Measurements from ENCODE around the gene RHOH.
A peak's percentile ranks its signal among the peaks of the same experiment; 100 is the strongest.
"Not testable (repeated sequence)": the region's sequence is repeated elsewhere in the genome, so short reads cannot be mapped to it uniquely, and the experiment has no call there.

RHOH gene, protein sequence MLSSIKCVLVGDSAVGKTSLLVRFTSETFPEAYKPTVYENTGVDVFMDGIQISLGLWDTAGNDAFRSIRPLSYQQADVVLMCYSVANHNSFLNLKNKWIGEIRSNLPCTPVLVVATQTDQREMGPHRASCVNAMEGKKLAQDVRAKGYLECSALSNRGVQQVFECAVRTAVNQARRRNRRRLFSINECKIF

DNA sequence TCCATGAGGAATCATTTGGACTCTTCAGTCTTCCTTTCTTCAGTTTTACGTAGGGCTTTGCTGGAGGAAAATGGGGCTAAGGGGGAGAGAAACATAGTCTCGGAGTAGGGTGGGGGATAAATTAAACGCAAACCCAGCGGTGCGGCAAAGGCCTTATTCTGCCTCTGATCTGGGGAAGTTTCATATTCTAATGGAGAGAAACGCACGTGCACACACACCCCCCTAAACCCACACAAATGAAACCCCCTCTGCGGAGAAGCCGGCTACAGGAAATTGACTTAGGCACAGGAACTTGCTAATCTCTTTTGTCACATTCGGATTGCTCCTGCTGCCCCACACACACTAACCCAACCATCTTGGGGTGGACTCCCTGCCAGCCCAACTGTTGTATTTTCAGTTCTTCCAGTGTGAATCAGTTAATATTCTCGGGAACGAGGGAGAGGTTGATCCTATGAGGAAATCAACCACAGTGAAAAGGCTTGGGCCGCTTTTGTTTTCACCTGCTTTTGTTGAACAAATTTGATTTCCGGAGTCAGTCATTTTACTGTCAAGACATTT, at the start of gene RHOH:
TSS of gene RHOH (plus strand) at position 308 of the 558 bp plus-strand sequence. CDS start 46,356 bp downstream, outside the sequence.
- DNase-seq, result no peak

DNA sequence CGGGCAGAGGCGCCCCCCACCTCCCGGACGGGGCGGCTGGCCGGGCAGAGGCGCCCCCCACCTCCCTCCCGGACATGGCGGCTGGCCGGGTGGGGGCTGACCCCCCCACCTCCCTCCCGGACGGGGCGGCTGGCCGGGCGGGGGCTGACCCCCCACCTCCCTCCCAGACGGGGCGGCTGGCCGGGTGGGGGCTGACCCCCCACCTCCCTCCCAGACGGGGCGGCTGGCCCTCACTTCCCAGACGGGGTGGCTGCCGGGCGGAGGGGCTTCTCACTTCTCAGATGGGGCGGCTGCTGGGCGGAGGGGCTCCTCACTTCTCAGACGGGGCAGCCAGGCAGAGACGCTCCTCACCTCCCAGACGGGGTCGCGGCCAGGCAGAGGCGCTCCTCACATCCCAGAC, 49.3 kb upstream of the RHOH start:
- not testable (repeated sequence) for DNase-seq

DNA sequence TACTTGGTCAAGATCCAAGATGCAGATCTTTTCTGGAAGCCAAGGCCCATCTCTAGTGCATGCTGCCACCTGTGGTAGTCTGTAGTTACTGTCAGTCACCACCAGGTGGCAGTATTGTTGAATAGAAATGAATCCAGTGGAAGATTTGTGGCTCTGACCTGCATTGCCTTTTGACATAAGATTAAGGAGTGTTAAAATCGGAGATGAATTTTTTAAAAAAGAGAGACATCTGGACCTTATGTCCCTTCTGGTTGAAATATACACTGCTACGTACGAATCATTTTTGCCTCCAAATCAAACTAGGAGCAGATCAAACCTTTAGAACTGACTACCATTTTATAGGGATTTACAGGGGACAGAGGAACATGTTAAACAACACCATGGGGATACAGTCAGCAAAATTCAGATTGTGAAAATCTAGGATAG, 46.9 kb upstream of the RHOH start:
- DNase-seq, result peak in 16 of 56 donors; percentile 0 to 58 (median 4)

DNA sequence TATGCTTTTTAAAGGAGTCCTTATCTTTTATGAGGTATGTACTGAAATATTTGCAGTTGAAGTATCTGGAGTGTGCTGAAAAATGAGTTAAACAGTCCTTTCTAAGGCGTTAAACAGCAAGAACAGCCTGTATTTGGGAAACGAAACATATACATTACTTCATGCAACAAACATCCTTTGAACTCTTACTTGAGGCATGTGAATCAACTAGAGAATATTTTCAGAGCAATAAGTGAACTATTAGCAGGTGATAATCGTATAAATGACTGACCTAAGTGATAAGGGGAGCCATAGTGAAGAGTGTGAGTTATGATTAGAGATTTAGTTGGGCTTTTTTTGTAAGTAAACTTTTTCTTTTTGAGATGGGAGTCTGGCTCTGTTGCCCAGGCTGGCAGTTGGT, 45.9 kb upstream of the RHOH start:
- no peak for DNase-seq

DNA sequence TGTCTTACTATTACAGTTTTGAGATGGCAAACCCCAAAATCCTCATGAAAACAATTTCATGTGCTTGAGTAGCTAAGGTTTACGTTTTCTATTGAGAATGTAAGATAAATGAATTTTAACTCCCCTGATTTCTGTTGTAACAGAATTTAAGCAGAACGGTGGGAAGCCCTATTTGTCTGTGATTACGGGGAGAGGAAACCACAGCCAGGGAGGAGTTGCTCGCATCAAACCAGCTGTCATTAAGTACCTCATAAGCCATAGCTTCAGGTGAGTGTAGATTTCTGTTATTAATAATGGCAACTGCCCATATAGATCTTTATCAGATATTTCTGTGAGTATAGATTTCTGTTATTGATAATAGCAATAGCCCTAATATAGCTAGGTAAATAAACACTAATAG, 44.2 kb upstream of the RHOH start:
- no peak for DNase-seq

DNA sequence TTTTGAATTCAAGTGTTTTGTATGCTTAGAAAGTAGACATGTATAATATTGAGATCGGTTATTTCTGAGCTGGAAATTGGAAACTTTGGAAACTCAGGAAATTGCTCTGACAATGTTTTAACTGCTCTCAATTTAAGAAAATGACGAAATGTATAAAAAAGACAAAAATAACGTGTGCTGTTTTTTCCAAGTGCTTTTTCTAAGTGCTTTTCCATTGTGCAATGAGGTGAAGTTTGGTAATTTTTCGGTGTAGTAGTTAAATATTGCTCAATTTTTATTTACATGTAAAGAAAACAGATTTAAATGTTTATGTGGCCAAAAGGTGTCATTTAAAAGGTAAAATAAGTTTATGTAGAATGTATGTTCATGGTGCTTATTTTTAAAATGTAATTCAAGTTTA, 39.4 kb upstream of the RHOH start:
- DNase-seq, result no peak

DNA sequence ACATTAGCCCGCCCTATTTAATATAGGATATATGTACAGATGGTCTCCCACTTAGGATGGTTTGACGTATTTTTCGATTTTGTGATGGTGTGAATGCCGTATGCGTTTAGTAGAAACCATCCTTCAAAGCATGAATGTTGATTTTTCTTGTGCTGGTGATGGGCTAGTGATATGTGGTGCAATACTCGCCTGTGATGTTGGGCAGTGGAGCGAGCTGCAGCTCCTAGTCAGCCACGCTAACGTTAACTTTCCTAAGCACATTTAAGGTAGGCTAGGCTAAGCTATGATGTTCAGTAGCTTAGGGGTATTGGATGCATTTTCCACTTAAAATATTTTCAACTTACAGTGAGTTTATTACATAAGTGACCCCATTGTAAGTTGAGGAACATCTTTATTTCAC, 36.6 kb upstream of the RHOH start:
- DNase-seq, result no peak

DNA sequence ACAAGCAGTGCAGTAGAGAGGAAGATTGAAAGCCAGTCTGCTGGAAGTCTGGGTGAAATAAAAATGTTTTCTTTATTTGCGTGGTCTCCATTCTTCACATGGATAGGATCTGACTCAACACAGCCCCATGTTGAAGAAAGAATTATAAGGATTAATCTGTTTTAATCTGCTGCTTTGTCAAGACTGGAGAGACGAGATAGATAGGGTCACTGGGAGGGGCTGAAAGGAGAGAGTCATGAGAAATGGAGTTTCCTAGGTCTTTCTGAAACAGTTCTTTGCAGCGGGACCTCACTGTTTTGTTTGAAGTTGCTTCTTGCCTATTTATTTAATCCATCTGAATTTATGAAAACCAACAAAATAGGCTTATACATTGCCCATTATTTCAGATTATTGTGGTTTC, 32.4 kb upstream of the RHOH start:
- DNase-seq, result no peak

DNA sequence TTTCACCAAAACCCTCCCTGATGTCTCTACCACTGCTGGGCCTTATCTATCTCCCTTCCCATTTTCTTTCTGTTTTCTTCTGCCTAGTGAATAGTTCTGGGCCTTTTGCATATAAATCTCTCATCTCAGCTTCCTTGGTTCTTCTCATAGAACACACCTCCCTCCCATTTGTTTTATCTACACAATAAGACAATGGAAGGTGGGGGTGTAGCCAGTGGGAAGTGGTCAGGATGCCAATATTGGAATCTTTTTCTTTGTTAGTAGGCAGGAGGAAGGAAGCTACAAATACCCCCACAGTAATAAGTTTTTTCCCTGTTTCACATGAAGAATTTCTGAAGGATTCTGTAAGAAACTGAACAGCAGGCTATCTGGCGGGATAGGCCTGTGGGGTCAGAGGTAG, 30.9 kb upstream of the RHOH start:
- no peak for DNase-seq

DNA sequence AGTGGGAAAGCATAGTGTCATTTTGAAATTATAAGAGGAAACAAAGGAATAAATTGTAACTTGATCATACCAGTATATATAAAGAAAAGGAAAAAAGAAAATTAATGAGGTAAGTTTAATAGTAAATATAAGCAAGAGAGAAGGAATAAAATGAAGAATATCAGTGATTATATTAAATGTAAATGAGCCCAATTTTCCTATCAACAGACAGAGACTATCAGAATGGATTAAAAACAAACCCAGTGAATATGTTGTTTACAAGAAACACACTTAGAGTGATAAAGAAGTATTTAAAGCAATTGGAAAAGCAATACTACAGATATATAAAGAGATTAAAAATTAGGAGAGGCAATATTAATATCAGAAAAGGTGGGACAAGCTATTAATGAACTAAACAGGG, 28.8 kb upstream of the RHOH start:
- DNase-seq, result no peak

DNA sequence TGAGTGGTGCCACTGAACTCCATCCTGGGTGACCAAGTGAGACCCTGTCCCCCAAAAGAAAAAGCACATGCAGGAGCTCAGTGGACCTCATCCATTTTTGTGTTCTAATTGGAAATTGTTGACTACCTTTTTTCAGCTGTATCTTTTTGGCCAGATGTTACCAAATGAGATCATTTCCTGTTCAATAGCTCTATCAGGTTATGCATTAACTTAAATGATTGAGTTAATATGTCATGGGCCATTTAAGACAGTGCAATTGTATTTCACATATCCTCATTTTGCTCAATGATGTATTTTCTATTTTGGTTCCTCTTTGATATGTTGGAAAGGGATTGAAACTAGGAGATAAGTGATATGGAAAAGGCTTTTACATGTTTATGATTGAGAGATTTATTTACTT, 26.2 kb upstream of the RHOH start:
- no peak for DNase-seq

DNA sequence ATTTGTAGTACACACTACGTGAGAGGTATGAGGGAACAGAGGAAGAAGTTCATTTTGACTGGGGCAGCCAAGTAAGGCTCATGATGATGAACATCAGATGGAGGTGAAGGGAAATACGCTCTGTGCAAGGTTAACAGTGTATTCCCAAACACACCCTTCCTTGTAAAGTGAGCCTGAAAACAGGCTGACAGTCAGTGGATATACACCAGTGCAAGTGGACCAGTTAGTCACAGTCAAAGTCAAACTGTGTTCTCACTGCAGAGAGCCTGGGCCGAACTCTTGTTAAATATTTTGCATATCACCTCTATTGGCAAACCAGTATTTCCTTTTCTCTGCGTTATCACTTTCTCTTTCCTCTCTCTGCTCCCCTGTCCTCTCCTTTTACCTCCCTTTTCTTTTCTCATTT, 23.4 kb upstream of the RHOH start:
- DNase-seq, result no peak

DNA sequence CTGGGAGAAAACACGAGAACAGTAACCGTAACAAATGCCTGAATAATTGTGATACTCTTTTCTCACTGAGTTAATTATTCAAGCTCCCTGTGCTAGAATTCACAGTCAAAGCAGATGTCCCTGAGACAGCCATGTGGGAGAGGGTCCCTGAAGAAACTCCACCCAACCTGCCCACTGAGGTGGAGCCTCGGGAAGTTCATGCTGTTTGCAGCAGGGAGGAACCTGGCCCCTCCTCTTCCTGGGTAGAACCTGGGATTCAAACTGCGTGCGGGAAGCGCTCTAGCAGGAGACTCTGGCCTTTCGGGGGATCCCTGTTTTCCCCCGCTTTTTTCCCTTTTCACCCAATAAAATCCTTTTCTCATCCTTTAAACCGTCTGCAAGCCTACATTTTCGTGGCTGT, 20.2 kb upstream of the RHOH start:
- no peak for DNase-seq

DNA sequence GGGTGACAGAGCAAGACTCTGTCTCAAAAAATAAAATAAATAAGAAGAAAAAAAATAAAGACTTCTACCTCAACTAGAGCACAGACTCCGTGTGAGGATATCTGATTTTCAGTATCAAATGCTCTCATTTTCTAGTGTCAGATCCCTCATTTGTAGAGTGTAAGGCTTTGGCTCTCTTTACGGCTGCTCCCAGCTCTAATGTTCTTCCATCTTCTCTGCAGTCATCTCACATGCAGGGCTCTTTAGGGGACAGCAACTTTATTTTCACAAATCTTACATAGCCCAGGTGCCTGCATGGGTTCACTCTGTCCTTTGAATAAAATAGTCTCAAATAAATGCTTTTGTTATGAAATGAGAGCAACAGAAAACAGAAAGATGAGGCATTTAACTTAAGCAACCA, 19.2 kb upstream of the RHOH start:
- DNase-seq, result no peak

DNA sequence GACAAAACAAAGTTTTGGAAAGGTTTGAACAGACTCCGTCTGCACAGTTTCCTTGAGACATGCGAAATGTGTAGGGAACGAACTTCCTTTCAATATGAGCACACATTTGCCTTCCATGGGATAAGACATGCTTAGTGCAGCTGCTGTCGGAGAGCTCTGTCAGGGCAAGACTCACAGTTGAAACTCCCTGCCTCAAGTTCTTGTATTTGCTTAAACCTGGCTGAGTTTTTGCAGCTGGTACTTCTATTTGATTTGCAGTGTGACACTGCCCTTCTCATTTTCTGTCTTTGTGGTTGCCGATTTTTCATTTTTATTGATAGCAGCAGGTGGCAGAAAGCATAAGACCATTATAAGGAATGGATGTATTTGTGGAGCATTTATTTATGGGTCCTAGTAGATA, 18.2 kb upstream of the RHOH start:
- DNase-seq, result no peak

DNA sequence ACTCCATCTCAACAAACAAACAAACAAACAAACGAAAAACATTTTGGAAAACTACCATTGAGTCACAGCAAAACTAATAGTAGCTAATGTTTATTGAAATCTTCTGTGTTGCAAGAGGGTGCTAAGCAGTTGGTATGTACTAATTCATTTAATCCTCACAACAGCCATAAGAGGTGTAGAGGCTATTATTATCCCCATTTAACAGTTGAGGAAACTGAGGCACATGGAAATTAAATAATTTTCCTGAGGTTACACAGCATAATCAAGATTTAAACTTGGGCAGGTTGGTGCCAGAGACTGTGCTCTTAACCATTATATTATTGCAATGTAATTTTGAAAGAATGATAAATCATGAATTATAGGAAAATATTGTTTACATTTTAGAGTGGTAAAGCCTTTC, 17.5 kb upstream of the RHOH start:
- no peak for DNase-seq

DNA sequence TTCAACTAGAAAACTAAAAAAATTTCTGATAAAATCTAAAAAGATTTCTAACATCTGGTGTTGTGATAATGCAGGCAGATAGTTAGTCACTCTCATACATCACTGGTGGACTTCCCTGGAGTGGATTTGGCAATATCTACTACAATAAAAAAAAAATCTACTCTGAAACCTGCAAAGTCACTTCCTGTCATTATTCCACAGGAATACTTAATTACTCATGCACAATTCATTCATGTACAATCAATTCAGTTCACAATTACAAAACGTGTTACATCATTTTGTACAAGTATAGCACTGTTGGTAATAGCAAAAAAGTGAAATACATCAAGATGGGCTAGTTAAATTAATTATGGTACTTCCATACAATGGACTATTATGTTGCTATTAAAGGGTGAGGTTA, 16.5 kb upstream of the RHOH start:
- DNase-seq, result no peak

DNA sequence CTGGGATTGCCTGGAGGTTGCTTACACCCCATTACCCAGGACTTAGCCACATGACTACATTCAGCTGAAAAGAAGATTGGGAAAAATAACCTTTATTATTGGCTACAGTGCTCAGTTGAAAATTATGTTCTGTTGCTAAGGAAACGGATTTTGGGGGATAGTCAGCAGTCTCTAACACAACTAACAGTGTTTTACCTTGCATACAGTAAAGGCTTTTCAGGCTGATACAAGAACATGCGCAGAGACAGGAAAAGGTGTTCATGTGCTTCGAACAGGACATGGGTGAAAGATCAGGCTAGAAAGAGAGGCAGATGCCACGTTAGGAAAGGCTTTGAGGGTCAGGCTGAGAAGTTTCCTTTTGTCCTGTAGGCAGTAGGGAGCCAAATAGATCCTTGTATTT, 14.8 kb upstream of the RHOH start:
- DNase-seq, result no peak

DNA sequence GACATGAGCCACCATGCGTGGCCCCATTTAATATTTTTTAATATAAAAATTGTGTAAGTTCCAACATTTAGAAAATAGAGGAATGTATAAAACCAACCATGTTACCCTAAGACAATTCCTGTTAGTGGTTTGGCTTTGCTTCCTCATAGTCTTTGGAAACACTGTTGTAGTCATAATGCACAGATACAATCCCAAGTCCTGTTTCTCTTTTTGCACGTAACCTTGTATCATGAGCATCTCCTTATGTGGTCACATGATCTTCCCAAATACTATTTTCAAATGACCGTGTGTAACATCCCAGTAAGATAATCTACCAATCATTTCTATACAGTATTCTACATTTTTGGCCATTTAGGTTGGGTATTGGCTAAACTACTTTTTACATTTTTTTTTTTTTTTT, 13.9 kb upstream of the RHOH start:
- no peak for DNase-seq

DNA sequence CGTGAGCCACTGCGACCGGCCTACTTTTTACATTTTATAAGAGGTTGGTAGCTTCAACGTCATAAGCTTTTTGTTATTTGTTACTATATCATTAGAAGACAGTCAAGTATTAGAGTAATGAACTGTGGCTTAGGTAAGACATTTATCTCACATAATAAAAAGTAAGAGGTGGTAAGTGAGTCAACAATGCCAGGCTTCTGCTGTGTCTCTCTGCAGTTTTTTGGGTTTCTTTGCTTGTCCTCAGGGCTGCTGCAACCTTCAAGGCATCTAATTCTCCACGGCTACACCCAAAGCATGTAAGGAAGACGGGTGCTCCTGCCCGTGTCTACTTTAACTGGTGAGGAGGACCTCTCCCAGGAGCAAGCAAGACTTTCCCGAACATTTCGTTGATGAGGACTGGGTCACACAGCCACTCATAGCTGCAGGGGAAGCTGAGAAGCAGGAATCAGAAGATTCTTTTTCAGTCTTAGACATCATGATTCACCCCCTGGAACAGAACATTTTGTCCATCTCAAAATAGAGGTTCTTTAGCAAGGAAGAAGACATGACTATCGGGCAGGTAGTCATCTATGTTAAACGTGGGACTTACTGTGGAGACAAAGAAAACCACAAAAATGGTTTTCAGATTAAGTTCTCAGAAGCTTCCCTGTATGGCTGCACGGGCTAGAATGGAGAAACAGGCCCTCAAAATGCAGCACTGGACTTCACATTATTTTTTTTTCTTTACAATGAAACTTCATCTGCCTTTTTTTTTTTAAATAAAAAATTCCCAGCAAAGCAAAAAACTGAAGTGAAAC, 13.0 kb upstream of the RHOH start:
- DNase-seq, result no peak

DNA sequence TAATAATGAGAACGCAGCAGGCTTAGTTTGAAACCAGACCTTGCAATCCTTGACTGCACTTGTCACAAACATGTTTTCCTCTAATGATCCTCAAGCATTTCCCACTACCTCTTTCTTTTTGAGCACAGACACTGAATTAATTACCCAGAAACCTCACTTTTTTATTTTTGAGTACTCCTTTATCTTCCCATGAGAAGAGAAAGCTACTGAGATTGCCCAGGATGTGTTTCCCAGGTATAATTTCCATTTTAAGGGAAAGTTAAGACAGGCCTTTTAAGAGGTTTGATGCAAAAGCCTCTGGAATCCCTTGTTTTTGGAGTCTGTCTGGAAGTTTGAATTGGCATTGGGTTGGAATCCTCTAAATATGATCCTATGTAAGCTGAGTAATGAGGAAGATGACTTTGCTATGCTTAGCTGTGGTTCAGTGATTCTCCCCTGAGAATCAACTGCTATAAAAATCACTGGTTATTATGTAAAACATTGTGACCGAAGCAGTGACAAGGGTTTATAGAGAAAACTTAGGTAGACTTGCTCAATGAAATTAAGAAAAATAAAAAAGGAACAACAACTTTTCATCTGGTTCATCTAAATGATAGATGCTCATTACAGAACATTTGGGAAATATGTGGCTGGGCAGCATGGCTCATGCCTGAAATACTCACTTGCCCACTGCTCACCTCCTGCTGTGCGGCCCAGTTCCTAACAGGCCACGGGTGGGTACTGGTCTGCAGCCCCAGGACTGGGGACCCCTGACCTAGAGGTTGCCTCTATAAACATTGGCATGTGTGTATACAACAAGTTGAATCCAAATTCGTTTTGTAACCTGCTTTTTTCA, 10.8 kb upstream of the RHOH start:
- DNase-seq, result no peak

DNA sequence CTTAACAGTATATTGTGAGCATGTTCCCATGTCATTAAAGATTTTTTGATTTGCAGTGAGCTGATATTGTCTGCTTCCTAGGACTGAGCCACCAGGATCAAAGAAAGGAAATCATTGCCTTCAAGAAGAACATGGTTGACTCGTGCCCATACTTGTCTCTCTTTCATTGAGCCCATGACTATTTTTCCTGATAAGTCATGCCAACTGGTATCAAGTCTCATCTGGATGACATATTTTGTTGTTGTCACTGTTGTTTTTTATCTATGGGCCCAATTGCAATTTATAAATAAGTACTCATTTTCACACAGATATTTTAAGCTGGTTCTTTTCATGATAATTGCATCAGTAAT, 10.2 kb upstream of the RHOH start:
- DNase-seq, result no peak
